ENCODE results near the gene GAGE2A.
"Not testable (repeated sequence)": the region's sequence is repeated elsewhere in the genome, so short reads cannot be mapped to it uniquely, and the experiment has no call there.

GRCh38 chrX:49589196-49589595 is at the start of gene GAGE2A:
- not testable (repeated sequence) for TF ChIP-seq CTCF, POLR2A (IDR thresholded peaks at IDR 0.05)

Measured in testis (tissue), 2 donors.